ENCODE data around the gene TLE5.

The TLE5 gene

DNA sequence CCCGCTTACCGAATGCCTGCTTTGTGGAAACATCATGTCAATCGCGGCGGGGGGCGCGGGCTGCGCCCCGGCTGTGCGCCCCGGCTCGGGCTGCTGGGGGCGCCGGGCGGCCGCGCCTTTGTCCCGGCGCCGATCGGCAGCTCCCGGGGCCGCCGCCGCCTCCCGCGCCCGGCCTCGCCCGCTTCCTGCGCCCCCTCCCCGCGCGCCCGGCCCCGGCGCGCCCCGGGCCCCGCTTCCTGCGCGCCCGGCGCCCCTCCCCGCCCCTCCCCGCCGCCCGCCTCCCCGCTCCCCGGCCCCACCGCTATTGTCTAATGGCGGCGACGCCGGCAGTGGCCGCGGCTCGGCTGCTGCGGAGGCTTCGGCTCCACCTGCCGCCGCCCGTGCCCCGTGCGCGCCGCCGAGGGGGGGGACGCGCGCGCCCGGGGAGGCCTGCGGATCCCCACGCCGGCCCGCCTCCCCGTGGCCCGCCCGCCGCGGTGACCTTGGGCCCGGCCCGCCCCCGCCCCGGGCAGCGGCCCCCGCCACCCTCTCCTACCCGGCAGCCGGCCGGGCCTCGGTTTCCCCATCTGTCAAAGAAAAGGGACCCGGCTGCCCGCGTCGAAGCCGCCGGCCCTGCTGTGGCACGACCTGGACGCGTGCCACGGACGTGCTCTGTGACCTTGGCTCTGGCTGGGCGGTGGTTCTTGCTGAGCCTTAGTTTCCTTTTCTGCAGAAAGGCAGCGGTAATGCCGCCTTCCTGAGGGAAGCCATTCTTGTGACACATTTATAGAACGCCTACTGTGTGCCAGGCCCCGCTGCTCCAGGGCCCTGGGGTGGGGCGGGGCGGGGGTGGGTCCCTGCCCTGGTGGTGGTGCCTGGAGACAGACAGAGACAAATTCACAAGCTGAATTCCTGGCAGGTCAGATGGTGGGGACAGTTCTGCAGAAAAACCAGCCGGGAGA, at the start of gene TLE5:
TLE5 (minus strand) TSS at position 331 of the 941 bp plus-strand sequence; CDS start at position 36, 295 bp downstream.
- in situ Hi-C loops (cut with MboI; ENCODE audit: low sequenced_read_pairs) = no loop called here

DNA sequence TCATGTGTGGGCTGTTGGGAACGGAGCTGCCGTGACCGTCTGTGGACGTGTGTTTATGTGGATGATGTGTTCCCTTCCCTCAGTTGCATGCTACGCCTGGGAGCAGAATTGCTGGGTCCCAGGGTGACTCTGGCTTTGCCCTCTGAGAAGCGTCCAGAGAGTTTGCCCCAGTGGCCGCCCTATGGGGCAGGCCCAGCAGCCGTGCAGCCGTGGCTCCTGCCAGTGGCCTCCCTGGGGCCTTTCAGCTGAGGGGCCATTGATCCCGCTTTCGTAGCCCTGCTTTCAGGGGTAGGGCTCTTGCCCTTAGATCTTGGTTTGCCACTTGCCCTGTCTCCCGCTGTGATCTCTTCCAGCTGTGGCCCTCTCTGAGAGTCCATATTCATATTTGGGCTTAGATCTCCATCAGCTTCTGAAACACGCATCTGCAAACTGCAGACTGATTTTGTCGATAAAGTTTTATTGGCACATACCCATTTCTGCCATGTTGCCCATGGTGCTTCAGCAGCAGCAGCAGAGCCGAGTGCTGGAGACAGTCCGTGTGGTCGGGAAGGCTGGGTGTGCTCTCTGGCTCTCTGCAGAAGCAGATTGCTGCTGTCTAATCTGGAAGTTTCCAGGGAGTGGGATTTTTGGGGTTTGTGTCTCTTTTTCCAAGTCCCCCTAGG, 49.4 kb upstream of the TLE5 start:
- in situ Hi-C loops (cut with MboI; ENCODE audit: low sequenced_read_pairs) = no loop called here

DNA sequence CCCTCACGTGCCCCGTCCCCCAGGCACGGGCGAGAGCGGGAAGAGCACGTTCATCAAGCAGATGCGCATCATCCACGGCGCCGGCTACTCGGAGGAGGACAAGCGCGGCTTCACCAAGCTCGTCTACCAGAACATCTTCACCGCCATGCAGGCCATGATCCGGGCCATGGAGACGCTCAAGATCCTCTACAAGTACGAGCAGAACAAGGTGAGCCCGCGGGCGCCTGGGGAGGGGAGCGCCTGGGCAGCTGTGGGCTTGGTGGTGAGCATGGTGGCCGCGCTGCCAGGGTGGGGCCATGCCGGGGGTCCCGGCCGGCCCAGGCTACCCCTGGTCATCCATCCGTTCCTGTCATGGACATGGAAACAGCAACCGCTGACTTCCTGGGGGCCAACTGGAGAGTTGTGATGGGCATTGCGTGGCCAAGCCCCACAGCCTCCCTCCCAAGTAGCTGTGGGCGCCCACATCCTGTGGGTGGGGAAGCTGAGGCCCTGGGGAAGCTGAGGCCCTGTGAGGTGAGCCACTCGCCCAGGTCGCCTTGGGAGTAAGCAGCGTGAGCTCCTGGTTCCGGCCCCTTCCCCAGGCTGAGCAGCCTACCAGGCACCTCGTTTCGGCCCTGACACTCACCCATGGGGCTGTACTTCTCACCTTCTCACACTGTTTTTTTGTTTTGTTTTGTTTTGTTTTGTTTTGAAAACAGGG, 48.0 kb upstream of the TLE5 start:
- in situ Hi-C loops (cut with MboI; ENCODE audit: low sequenced_read_pairs) = no loop called here

DNA sequence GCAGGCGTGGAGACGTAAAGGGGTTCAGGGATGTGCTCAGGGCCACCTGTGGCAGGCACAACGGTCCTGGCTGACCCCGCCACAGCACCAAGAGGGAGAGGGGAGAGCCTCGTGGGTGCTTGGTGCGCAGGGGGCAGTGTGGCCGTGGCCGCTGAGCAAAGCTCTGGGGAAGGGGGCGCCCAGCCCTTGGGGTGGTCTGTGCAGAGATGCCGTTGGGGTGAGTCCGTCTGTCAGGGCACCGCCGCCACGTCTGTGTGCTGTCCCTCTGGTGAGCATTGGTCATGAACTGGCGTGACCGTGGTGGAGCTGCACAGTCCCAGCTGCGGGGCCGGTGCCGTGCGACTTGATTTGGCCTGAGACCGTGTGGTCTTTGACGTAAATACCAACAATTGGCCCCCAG, 47.2 kb upstream of the TLE5 start:
- in situ Hi-C loops (cut with MboI; ENCODE audit: low sequenced_read_pairs) = loop anchor here (10.0 kb wide), 1 partner anchor 145 kb away; no protein-coding TSS in a partner anchor

GRCh38 chr19:3108775-3109174, 46.5 kb upstream of the TLE5 start:
- in situ Hi-C loops (cut with MboI; ENCODE audit: low sequenced_read_pairs) = loop anchor here (10.0 kb wide), 1 partner anchor 144 kb away; no protein-coding TSS in a partner anchor

DNA sequence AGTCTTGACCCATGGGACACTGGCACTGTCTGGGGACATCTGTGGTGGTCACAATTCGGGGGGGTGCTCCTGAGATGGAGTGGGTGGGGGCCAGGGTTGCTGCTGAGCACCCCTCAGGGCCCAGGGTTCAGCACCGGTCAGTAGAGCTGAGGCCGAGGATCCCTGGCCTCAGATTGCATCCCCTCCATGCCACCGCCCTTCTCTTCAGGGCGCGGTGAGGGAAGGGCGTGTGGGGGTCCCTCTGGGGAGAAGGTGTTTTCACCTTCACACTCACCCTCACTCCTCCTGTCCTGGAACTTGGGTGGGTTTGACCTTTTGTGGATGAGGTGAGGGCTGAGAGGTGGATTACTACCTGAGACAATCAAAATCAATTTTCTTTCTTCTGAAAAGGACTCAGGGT, 45.4 kb upstream of the TLE5 start:
- in situ Hi-C loops (cut with MboI; ENCODE audit: low sequenced_read_pairs) = loop anchor here (10.0 kb wide), 1 partner anchor 143 kb away; no protein-coding TSS in a partner anchor

DNA sequence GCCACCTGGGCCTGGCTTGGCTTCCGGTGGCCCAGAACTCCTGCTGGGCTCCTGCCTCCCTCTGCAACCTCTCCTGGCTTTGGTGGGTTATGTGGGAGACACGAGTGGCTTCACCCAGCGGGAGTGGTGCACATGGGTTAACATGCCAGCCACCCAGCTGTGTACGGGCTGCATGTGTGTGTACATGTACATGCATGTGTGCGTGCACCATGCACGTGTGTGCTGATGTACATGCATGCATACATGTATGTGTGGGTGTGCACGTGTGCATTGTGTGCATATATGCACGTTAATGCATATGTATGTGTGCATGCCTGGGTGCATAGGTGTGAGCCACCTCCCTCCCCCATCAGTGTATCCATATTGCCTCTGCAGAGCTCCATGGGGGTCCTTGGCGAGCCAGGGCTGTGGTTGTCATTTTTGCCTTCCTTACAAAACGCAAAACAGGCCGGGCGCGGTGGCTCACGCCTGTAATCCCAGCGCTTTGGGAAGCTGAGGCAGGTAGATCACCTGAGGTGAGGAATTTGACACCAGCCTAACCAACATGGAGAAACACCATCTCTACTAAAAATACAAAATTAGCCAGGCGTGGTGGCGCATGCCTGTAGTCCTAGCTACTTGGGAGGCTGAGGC, 44.3 kb upstream of the TLE5 start:
- in situ Hi-C loops (cut with MboI; ENCODE audit: low sequenced_read_pairs) = loop anchor here (10.0 kb wide), 1 partner anchor 142 kb away; no protein-coding TSS in a partner anchor

- in situ Hi-C loops (cut with MboI; ENCODE audit: low sequenced_read_pairs) = loop anchor here (10.0 kb wide), 1 partner anchor 141 kb away; no protein-coding TSS in a partner anchor
Observed at GRCh38 chr19:3105641-3106508, 43.6 kb upstream of the TLE5 start.

- in situ Hi-C loops (cut with MboI; ENCODE audit: low sequenced_read_pairs) = loop anchor here (10.0 kb wide), 1 partner anchor 140 kb away; no protein-coding TSS in a partner anchor
Observed at GRCh38 chr19:3104708-3104983, 42.4 kb upstream of the TLE5 start.

GRCh38 chr19:3102239-3103140, 40.2 kb upstream of the TLE5 start:
- in situ Hi-C loops (cut with MboI; ENCODE audit: low sequenced_read_pairs) = loop anchor here (10.0 kb wide), 1 partner anchor 138 kb away; no protein-coding TSS in a partner anchor

- in situ Hi-C loops (cut with MboI; ENCODE audit: low sequenced_read_pairs) = loop anchor here (10.0 kb wide), 1 partner anchor 136 kb away; no protein-coding TSS in a partner anchor
Observed at GRCh38 chr19:3100747-3101730, 38.7 kb upstream of the TLE5 start.

GRCh38 chr19:3100331-3100730, 38.0 kb upstream of the TLE5 start:
- in situ Hi-C loops (cut with MboI; ENCODE audit: low sequenced_read_pairs) = loop anchor here (10.0 kb wide), 1 partner anchor 136 kb away; no protein-coding TSS in a partner anchor

- in situ Hi-C loops (cut with MboI; ENCODE audit: low sequenced_read_pairs) = loop anchor here (10.0 kb wide), 1 partner anchor 135 kb away; no protein-coding TSS in a partner anchor
Observed at GRCh38 chr19:3099347-3100145, 37.3 kb upstream of the TLE5 start.

GRCh38 chr19:3098515-3099346, 36.4 kb upstream of the TLE5 start:
- in situ Hi-C loops (cut with MboI; ENCODE audit: low sequenced_read_pairs) = no loop called here

- in situ Hi-C loops (cut with MboI; ENCODE audit: low sequenced_read_pairs) = no loop called here
Observed at GRCh38 chr19:3098141-3098514, 35.8 kb upstream of the TLE5 start.

DNA sequence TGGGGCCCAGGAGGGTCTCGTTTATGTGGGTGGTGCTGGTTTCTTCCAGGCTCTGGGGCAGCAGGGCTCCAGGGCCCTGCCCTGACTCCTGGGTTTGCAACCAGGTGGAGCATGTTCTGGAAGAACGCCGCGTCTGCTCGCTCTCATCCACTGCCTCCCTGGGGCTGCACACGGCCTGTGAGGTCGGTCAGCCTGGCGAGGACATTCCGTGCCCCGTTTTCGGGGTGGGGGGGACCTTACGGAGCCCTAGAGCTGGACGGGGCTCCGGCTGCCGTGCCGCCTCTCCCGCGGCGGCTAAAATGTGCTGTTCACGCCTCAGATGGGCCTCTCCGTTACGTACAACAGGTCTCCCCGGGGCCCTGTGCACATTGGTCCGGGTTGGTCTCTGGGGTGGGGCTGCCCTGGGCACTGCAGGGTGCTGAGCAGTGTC, 35.2 kb upstream of the TLE5 start:
- in situ Hi-C loops (cut with MboI; ENCODE audit: low sequenced_read_pairs) = no loop called here

All from HL-60/S4 treated with phorbol 12-myristate 13-acetate at 8.2 ng/mL for 4 days and 3 days (cell line).